Adrenal gland (tissue), 5 donors: Measurements from ENCODE around the gene DNMBP.

ENCODE experiments used
- POLR2A ChIP-seq, 2 donors: fragments of 450-650 bp; IDR thresholded peaks; one replicate each; pipeline ENCODE4 v1.6.1; 2017; ENCODE audit warnings: antibody characterized with exemption in 2 of 2, mild to moderate bottlenecking in 2 of 2, moderate library complexity in 1 of 2
- TF ChIP-seq, protein P1 (sequence below), 6 experiments: fragments of 450-650 bp in 4 of 6; fragments of 200-600 bp in 2 of 6; sonication (generic) in 1 of 6; IDR thresholded peaks; 1 replicate in 5 of 6; 2 replicates in 1 of 6; pipeline versions ENCODE4 v1.5.1 to v1.8.0; 2016 to 2021; ENCODE audit warnings: antibody characterized with exemption in 6 of 6, mild to moderate bottlenecking in 2 of 6, moderate library complexity in 1 of 6
- donor health status: DM: no; HTN: no; CAD: no.

DNA sequence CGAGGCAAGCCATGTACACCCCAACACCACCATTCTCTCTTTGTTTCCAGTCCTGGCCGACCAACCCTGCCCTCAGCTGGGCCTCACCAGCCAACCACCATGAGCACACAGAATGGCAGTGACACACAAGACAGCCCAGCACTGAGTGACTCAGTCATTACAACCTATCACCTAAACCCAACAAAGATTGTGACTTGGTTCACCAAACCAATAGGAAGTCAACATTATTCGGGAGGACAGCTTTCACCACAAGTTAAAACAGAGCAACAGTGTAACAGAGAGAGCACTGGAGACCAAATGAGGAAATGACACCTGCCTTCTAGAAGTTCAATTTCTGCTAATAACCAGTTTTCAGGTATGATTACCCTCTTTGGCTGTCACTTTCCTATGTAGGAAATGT lies 72.1 kb downstream of the DNMBP start:
- TF ChIP-seq, protein P1, sequence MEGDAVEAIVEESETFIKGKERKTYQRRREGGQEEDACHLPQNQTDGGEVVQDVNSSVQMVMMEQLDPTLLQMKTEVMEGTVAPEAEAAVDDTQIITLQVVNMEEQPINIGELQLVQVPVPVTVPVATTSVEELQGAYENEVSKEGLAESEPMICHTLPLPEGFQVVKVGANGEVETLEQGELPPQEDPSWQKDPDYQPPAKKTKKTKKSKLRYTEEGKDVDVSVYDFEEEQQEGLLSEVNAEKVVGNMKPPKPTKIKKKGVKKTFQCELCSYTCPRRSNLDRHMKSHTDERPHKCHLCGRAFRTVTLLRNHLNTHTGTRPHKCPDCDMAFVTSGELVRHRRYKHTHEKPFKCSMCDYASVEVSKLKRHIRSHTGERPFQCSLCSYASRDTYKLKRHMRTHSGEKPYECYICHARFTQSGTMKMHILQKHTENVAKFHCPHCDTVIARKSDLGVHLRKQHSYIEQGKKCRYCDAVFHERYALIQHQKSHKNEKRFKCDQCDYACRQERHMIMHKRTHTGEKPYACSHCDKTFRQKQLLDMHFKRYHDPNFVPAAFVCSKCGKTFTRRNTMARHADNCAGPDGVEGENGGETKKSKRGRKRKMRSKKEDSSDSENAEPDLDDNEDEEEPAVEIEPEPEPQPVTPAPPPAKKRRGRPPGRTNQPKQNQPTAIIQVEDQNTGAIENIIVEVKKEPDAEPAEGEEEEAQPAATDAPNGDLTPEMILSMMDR (IDR thresholded peaks at IDR 0.05): no peak
- TF ChIP-seq POLR2A (IDR thresholded peaks at IDR 0.05): no peak
